GM18867 (cell line): ENCODE results near the gene MTX2.
"Not testable (repeated sequence)": the region's sequence is repeated elsewhere in the genome, so short reads cannot be mapped to it uniquely, and the experiment has no call there.

Experiments
- ATAC-seq: cut with Tn5 transposase; IDR thresholded peaks from one replicate; pipeline ENCODE4 v1.9.1; 2021; ENCODE audit warnings: mild to moderate bottlenecking, moderate library complexity; ENCODE audit not compliant: unreplicated experiment

Gene MTX2

GRCh38 chr2:176284461-176285049 lies 15.3 kb downstream of the MTX2 start:
- ATAC-seq = no peak

- ATAC-seq = no peak
These were observed 16.1 kb downstream of the MTX2 start for GRCh38 chr2:176285321-176285720.

- no peak for ATAC-seq
These were observed 22.1 kb downstream of the MTX2 start for GRCh38 chr2:176291335-176291734.

- ATAC-seq = peak; percentile 97
These were observed 22.6 kb downstream of the MTX2 start for GRCh38 chr2:176291809-176292283.

GRCh38 chr2:176292608-176293007 lies 23.4 kb downstream of the MTX2 start:
- ATAC-seq = no peak

GRCh38 chr2:176293334-176293733 lies 24.1 kb downstream of the MTX2 start:
- ATAC-seq = no peak

GRCh38 chr2:176297067-176297466 lies 27.8 kb downstream of the MTX2 start:
- no peak for ATAC-seq

- ATAC-seq = no peak
These were observed 28.5 kb downstream of the MTX2 start for GRCh38 chr2:176297737-176298136.

GRCh38 chr2:176306020-176306419 lies 36.8 kb downstream of the MTX2 start:
- not testable (repeated sequence) for ATAC-seq

- ATAC-seq = peak; percentile 27
These were observed 48.0 kb downstream of the MTX2 start for GRCh38 chr2:176317199-176317598.

GRCh38 chr2:176317623-176318065 lies 48.4 kb downstream of the MTX2 start:
- peak; percentile 58 for ATAC-seq

GRCh38 chr2:176321916-176322315 lies 52.7 kb downstream of the MTX2 start:
- no peak for ATAC-seq

- no peak for ATAC-seq
These were observed 55.6 kb downstream of the MTX2 start for GRCh38 chr2:176324862-176325261.

GRCh38 chr2:176325732-176326131 lies 56.5 kb downstream of the MTX2 start:
- ATAC-seq = no peak

GRCh38 chr2:176328149-176328548 lies 58.9 kb downstream of the MTX2 start:
- no peak for ATAC-seq

GRCh38 chr2:176330612-176331011 lies 61.4 kb downstream of the MTX2 start:
- ATAC-seq = no peak

GRCh38 chr2:176331646-176332045 lies 62.4 kb downstream of the MTX2 start:
- ATAC-seq = no peak

- ATAC-seq = no peak
These were observed 65.5 kb downstream of the MTX2 start for GRCh38 chr2:176334729-176335128.

GRCh38 chr2:176338395-176338794 lies 69.2 kb downstream of the MTX2 start:
- ATAC-seq = no peak

- no peak for ATAC-seq
These were observed 70.0 kb downstream of the MTX2 start for GRCh38 chr2:176339208-176339607.

- no peak for ATAC-seq
These were observed 87.0 kb downstream of the MTX2 start for GRCh38 chr2:176356251-176356650.

GRCh38 chr2:176364273-176364977 lies 95.2 kb downstream of the MTX2 start:
- ATAC-seq = no peak
